K562 (cell line): ENCODE results near the gene PRR36. TPM values are rescaled to one million over a fixed set of nuclear protein-coding genes. Genes with fewer than 3 reads are reported as not detected.
A peak's percentile ranks its signal among the peaks of the same experiment; 100 is the strongest.

Source experiments
- ELF4 ChIP-seq: fragments of 450-650 bp; formaldehyde crosslinking; IDR thresholded peaks from 2 replicates; pipeline ENCODE4 v1.4.0; 2022; ENCODE audit warnings: missing genetic modification characterization
- NFIC ChIP-seq: fragments of 450-650 bp; IDR thresholded peaks from 2 replicates; pipeline ENCODE4 v1.6.1; 2017; ENCODE audit warnings: mild to moderate bottlenecking, inconsistent platforms
- SMARCB1 ChIP-seq: IDR thresholded peaks from 2 replicates; pipeline ENCODE4 v1.6.1; 2011; ENCODE audit warnings: improper control_type of control experiment, low read depth; ENCODE audit not compliant: insufficient read length
- TAF1 ChIP-seq: IDR thresholded peaks from 2 replicates; pipeline ENCODE4 v1.6.1; 2011; ENCODE audit warnings: mild to moderate bottlenecking, low read length, moderate library complexity; ENCODE audit not compliant: insufficient read depth, control insufficient read depth, severe bottlenecking; ENCODE audit errors: extremely low read depth
- YY1 ChIP-seq, 3 experiments: IDR thresholded peaks; 2 replicates each; pipeline ENCODE4 v1.6.1; 2011; ENCODE audit warnings: low read length in 2 of 3, mild to moderate bottlenecking in 2 of 3, moderate library complexity in 2 of 3, borderline replicate concordance in 1 of 3, control low read depth in 1 of 3, low read depth in 1 of 3; ENCODE audit not compliant: insufficient read depth in 3 of 3, insufficient replicate concordance in 2 of 3, control insufficient read depth in 1 of 3, insufficient read length in 1 of 3; ENCODE audit errors: extremely low read depth in 1 of 3
- ZBTB8A ChIP-seq: fragments of 450-650 bp; IDR thresholded peaks from 2 replicates; pipeline ENCODE4 v1.6.1; 2018; ENCODE audit warnings: mild to moderate bottlenecking, moderate library complexity; ENCODE audit not compliant: partially characterized antibody
- polyA plus RNA-seq, 8 experiments: library from polyadenylated mRNA; depleted of rRNA in 4 of 8; stranded (reverse) in 5 of 8; unstranded in 3 of 8; fragments of >200 nt; fragmentation: Nextera tagmentation in 2 of 8; fragmentation: Illumina TruSeq in 1 of 8; extraction: Ambion mirVana in 2 of 8; extraction: Trizol in 1 of 8; gene quantifications; 2 replicates each; pipeline versions ENCODE4 v1.2.1 to v1.2.3, GENCODE V29; 2011 to 2014; ENCODE audit warnings: inconsistent platforms in 1 of 8, missing spikeins in 1 of 8
- total RNA-seq, 7 experiments: library from RNA; depleted of rRNA in 6 of 7; stranded (reverse); fragments of >200 nt in 6 of 7; fragmentation: Illumina TruSeq in 2 of 7; extraction: Trizol in 2 of 7; gene quantifications; 2 replicates each; pipeline versions ENCODE4 v1.2.1 to v1.2.3, GENCODE V29; 2011 to 2021; ENCODE audit warnings: low replicate concordance in 1 of 7
- TF ChIP-seq, protein P1 (sequence below): sonication (generic); formaldehyde crosslinking; IDR thresholded peaks from 2 replicates; pipeline ENCODE4 v1.8.1; 2023; ENCODE audit warnings: mild to moderate bottlenecking, missing genetic modification reagents
- TF ChIP-seq, protein P2 (sequence below): sonication (generic); formaldehyde crosslinking; IDR thresholded peaks from 2 replicates; pipeline ENCODE4 v1.8.0; 2022; ENCODE audit warnings: mild to moderate bottlenecking, missing genetic modification reagents
- TF ChIP-seq, protein P3 (sequence below): fragments of 450-650 bp; formaldehyde crosslinking; conservative IDR thresholded peaks from 2 replicates; pipeline ENCODE4 v1.4.0; 2022; ENCODE audit warnings: mild to moderate bottlenecking, missing genetic modification characterization

Gene PRR36
- total and polyA plus RNA-seq, 9 of the 15 experiments (the other 6 are each of a cell fraction or from before 2014, with no cell fraction given): 0.05 to 0.42 (median 0.06) TPM; not detected in 6

DNA sequence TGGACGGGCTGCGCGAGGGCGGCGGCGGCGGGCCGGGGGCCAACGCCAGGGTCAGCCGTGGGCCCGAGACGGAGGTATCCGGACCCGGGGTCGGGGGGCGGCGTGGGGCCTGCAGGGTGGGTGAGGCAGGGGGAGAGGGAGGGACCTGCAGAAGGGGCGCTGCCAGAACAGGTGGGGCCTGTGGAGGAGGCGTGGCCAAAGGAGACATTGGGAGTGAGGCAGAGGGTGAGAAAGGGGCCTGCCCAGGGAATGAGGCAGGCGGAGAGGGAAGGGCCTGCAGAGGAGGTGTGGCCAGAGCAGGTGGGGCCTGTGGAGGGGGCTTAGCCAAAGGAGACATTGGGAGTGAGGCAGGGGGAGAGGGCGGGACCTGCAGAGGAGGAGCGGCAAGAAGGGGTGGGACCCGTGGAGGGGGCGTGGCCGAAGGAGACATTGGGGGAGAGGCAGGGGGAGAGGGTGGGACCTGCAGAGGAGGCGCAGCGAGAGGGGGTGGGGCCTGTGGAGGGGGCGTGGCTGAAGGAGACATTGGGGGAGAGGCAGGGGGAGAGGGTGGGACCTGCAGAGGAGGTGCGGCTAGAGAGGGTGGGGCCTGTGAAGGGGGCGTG, 4.2 kb downstream of the PRR36 start (continued):
- TF ChIP-seq ELF4 (CRISPR knock-in tag): 0 out of 2 replicates have a peak, but pooled peaks have one; percentile 41
- peak in 2 of 3 experiments; percentile 18 to 56 for TF ChIP-seq YY1 (IDR thresholded peaks at IDR 0.05; ENCODE audit: borderline replicate concordance in 1 of 3, control insufficient read depth in 1 of 3, extremely low read depth in 1 of 3, insufficient read depth in 3 of 3, insufficient read length in 1 of 3, insufficient replicate concordance in 2 of 3, low read depth in 1 of 3, low read length in 2 of 3)
- TF ChIP-seq ZBTB8A: no peak
- TF ChIP-seq TAF1: no peak
- TF ChIP-seq, protein P1, sequence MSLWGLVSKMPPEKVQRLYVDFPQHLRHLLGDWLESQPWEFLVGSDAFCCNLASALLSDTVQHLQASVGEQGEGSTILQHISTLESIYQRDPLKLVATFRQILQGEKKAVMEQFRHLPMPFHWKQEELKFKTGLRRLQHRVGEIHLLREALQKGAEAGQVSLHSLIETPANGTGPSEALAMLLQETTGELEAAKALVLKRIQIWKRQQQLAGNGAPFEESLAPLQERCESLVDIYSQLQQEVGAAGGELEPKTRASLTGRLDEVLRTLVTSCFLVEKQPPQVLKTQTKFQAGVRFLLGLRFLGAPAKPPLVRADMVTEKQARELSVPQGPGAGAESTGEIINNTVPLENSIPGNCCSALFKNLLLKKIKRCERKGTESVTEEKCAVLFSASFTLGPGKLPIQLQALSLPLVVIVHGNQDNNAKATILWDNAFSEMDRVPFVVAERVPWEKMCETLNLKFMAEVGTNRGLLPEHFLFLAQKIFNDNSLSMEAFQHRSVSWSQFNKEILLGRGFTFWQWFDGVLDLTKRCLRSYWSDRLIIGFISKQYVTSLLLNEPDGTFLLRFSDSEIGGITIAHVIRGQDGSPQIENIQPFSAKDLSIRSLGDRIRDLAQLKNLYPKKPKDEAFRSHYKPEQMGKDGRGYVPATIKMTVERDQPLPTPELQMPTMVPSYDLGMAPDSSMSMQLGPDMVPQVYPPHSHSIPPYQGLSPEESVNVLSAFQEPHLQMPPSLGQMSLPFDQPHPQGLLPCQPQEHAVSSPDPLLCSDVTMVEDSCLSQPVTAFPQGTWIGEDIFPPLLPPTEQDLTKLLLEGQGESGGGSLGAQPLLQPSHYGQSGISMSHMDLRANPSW (CRISPR knock-in tag): no peak
- TF ChIP-seq, protein P2, sequence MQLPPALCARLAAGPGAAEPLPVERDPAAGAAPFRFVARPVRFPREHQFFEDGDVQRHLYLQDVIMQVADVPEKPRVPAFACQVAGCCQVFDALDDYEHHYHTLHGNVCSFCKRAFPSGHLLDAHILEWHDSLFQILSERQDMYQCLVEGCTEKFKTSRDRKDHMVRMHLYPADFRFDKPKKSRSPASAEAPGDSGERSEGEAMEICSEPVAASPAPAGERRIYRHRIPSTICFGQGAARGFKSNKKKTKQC (CRISPR knock-in tag): no peak
- peak; percentile 42 for TF ChIP-seq NFIC
- TF ChIP-seq SMARCB1: no peak
- TF ChIP-seq, protein P3, sequence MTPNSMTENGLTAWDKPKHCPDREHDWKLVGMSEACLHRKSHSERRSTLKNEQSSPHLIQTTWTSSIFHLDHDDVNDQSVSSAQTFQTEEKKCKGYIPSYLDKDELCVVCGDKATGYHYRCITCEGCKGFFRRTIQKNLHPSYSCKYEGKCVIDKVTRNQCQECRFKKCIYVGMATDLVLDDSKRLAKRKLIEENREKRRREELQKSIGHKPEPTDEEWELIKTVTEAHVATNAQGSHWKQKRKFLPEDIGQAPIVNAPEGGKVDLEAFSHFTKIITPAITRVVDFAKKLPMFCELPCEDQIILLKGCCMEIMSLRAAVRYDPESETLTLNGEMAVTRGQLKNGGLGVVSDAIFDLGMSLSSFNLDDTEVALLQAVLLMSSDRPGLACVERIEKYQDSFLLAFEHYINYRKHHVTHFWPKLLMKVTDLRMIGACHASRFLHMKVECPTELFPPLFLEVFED (CRISPR knock-in tag): peak; percentile 57; the same call in 1 of the 2 replicates
- TF ChIP-seq, all 486 proteins: peak for 15
